Endothelial cell of umbilical vein (primary cell): ENCODE data around the gene MEA1. TPM values are rescaled to one million over a fixed set of nuclear protein-coding genes. Genes with fewer than 3 reads are reported as not detected.

Source experiments
- BruUV-seq: library from RNA; stranded (reverse); fragments of 400-500 nt; replicated peaks from 2 replicates; lab custom pipeline; 2021; lab: Mats Ljungman, UMichigan
- CTCF ChIA-PET: fragments of 300-600, 350-600 bp; sonication (Branson Sonifier 250); formaldehyde crosslinking; loops from one replicate; lab custom pipeline; 2021; ENCODE audit warnings: antibody characterized with exemption, inconsistent platforms; lab: Charles Lee
- POLR2A ChIA-PET: fragments of 300-600, 350-600 bp; sonication (Branson Sonifier 250); formaldehyde crosslinking; loops from one replicate; lab custom pipeline; 2021; ENCODE audit warnings: antibody characterized with exemption, inconsistent platforms; lab: Charles Lee
- DNase-seq: peaks from one replicate; pipeline ENCODE4 v3.0.0-alpha.2; 2011; ENCODE audit warnings: low read depth, low spot score
- FAIRE-seq: peaks from 2 replicates; lab custom pipeline; 2011; peaks lifted over from hg19 to GRCh38; lab: Jason Lieb, UNC
- H2AFZ ChIP-seq: 2 replicates; pipeline ENCODE4 v1.6.0; 2012; ENCODE audit warnings: low read depth, low read length, control low read depth, inconsistent platforms
- H3K27ac ChIP-seq: 2 replicates; pipeline ENCODE4 v1.5.1; 2011; ENCODE audit warnings: low read depth, mild to moderate bottlenecking, control low read depth, low read length, moderate library complexity; ENCODE audit not compliant: insufficient read depth
- H3K27me3 ChIP-seq, 2 experiments: 2 replicates each; pipeline versions ENCODE4 v1.6.0 to v1.6.1; 2011; ENCODE audit warnings: low read length in 2 of 2, mixed read lengths in 1 of 2; ENCODE audit not compliant: control insufficient read depth in 2 of 2, insufficient read depth in 2 of 2
- H3K36me3 ChIP-seq, 2 experiments: 2 replicates in 1 of 2; 3 replicates in 1 of 2; pipeline ENCODE4 v1.5.1; 2011; ENCODE audit warnings: low read length in 2 of 2, mild to moderate bottlenecking in 1 of 2, moderate library complexity in 1 of 2; ENCODE audit not compliant: control insufficient read depth in 2 of 2, insufficient read depth in 2 of 2; ENCODE audit errors: extremely low read depth in 1 of 2
- H3K4me1 ChIP-seq: 3 replicates; pipeline ENCODE4 v1.5.1; 2011; ENCODE audit warnings: mild to moderate bottlenecking, low read length; ENCODE audit not compliant: control insufficient read depth, insufficient read depth; ENCODE audit errors: extremely low read depth
- H3K4me2 ChIP-seq: 2 replicates; pipeline ENCODE4 v1.6.1; 2011; ENCODE audit warnings: low read length, control low read depth, mixed read lengths; ENCODE audit not compliant: insufficient read depth
- H3K4me3 ChIP-seq, 3 experiments: fragments of 200-600 bp in 1 of 3; sonication (generic), shearing (Covaris generic) in 1 of 3; replicated peaks in 1 of 3; 2 replicates each; pipeline ENCODE4 v1.5.1; 2011 to 2016; ENCODE audit warnings: control low read depth in 3 of 3, low read length in 3 of 3, mild to moderate bottlenecking in 2 of 3, inconsistent platforms in 1 of 3, low read depth in 1 of 3, moderate library complexity in 1 of 3; ENCODE audit not compliant: insufficient read depth in 1 of 3
- H3K79me2 ChIP-seq: 2 replicates; pipeline ENCODE4 v1.6.0; 2012; ENCODE audit warnings: low read length, inconsistent platforms; ENCODE audit not compliant: control insufficient read depth, insufficient read depth
- H3K9ac ChIP-seq: replicated peaks from 2 replicates; pipeline ENCODE3; 2011; ENCODE audit warnings: low read length, control low read depth; ENCODE audit not compliant: insufficient read depth; ENCODE audit errors: extremely low read depth
- H3K9me1 ChIP-seq: replicated peaks from 3 replicates; pipeline ENCODE4 v1.6.0; 2011; ENCODE audit warnings: mild to moderate bottlenecking, low read length; ENCODE audit not compliant: control insufficient read depth, insufficient read depth; ENCODE audit errors: extremely low read depth
- H3K9me3 ChIP-seq: replicated peaks from 2 replicates; pipeline ENCODE4 v1.5.1; 2012; ENCODE audit warnings: low read length, inconsistent platforms; ENCODE audit not compliant: control insufficient read depth, insufficient read depth
- H4K20me1 ChIP-seq: replicated peaks from 2 replicates; pipeline ENCODE3; 2011; ENCODE audit warnings: mild to moderate bottlenecking, low read length; ENCODE audit not compliant: control insufficient read depth, insufficient read depth; ENCODE audit errors: extremely low read depth
- CTCF ChIP-seq, 2 donors: IDR thresholded peaks; 1 replicate in 1 of 2; 2 replicates in 1 of 2; pipeline ENCODE4 v1.5.1; 2011; ENCODE audit warnings: low read length in 2 of 2, mild to moderate bottlenecking in 2 of 2, moderate library complexity in 2 of 2, control low read depth in 1 of 2, inconsistent platforms in 1 of 2, low read depth in 1 of 2; ENCODE audit not compliant: insufficient read depth in 1 of 2; ENCODE audit errors: extremely low read depth in 1 of 2
- EZH2 ChIP-seq: IDR thresholded peaks from 2 replicates; pipeline ENCODE4 v1.6.1; 2012; ENCODE audit warnings: borderline replicate concordance, low read depth, mild to moderate bottlenecking, moderate library complexity, low read length, inconsistent platforms; ENCODE audit not compliant: severe bottlenecking
- FOS ChIP-seq: IDR thresholded peaks from 2 replicates; pipeline ENCODE4 v1.6.1; 2011; ENCODE audit warnings: mild to moderate bottlenecking, low read length, moderate library complexity, borderline replicate concordance; ENCODE audit not compliant: insufficient read depth
- JUN ChIP-seq: IDR thresholded peaks from 2 replicates; pipeline ENCODE4 v1.6.1; 2011; ENCODE audit warnings: borderline replicate concordance, low read depth; ENCODE audit not compliant: insufficient read length, insufficient read depth
- MAX ChIP-seq: IDR thresholded peaks from 2 replicates; pipeline ENCODE4 v1.6.1; 2011; ENCODE audit not compliant: insufficient read depth, insufficient read length
- MYC ChIP-seq: IDR thresholded peaks from one replicate; pipeline ENCODE4 v1.6.1; 2011; ENCODE audit warnings: mild to moderate bottlenecking, low read depth, low read length
- POLR2A ChIP-seq: IDR thresholded peaks from 2 replicates; pipeline ENCODE4 v1.6.1; 2012; ENCODE audit warnings: low read depth, mild to moderate bottlenecking, control low read depth, low read length
- POLR2AphosphoS5 ChIP-seq: IDR thresholded peaks from 2 replicates; pipeline ENCODE4 v1.6.1; 2012; ENCODE audit warnings: low read depth, mild to moderate bottlenecking, control low read depth, low read length, moderate library complexity; ENCODE audit not compliant: insufficient read depth
- dilution Hi-C: fragments of 300-500 bp; cut with MboI; formaldehyde crosslinking; loops from one replicate; pipeline ENCODE4 v1.15.0; 2019; ENCODE audit warnings: low sequenced_read_pairs; ENCODE audit not compliant: extremely low pct_ligation_motif_present
- intact Hi-C: fragments of 100-400 bp; cut with micrococcal nuclease; formaldehyde crosslinking; loops from one replicate; pipeline ENCODE4 v1.10.0; 2022
- polyA plus RNA-seq, 4 experiments: library from polyadenylated mRNA; depleted of rRNA in 3 of 4; stranded (reverse) in 3 of 4; unstranded in 1 of 4; fragments of >200 nt; gene quantifications; 2 replicates each; pipeline versions ENCODE4 v1.2.1 to v1.2.3, GENCODE V29; 2011 to 2012; ENCODE audit warnings: missing spikeins in 1 of 4
- total RNA-seq: library from RNA; stranded (reverse); gene quantifications from 2 replicates; pipeline ENCODE4 v1.2.3, GENCODE V29; 2021

Gene MEA1
- total and polyA plus RNA-seq, 2 donors (not counting 3 experiments of a cell fraction or from before 2014, with no cell fraction given), result 62.5 to 69.5 TPM

GRCh38 chr6:43026365-43026764 is 12.6 kb upstream of the MEA1 start:
- no TSS peak for BruUV-seq
- FAIRE-seq, result no peak
- TF ChIP-seq FOS (no peak), JUN (no peak), MAX (no peak), EZH2 (no peak)
- no peaks in the 10 kb centered on the region for H4K20me1 ChIP-seq
- H3K4me2 ChIP-seq, result no peak overlapping the region
- no peak for DNase-seq
- H3K27ac ChIP-seq, result no peak overlapping the region
- intact Hi-C loops, result no loop called here
- no peak overlapping the region for H3K9ac ChIP-seq
- no peaks in the 10 kb centered on the region for H3K9me1 ChIP-seq
- peaks cover 32% of the 10 kb centered on the region for H3K79me2 ChIP-seq
- POLR2A ChIA-PET, result no interaction called here
- no peak overlapping the region for H2AFZ ChIP-seq
- dilution Hi-C loops, result no loop called here
- H3K36me3 ChIP-seq, result peaks cover 16 to 31% of the 10 kb centered on the region in 2 experiments
- no peaks in the 10 kb centered on the region for H3K4me1 ChIP-seq
- H3K4me3 ChIP-seq, result no peak overlapping the region
- CTCF ChIA-PET, result no interaction called here
- no peaks in the 10 kb centered on the region for H3K9me3 ChIP-seq
- H3K27me3 ChIP-seq, result no peaks in the 10 kb centered on the region

GRCh38 chr6:43024436-43024835 is 10.7 kb upstream of the MEA1 start:
- CTCF ChIA-PET, result no interaction called here
- Histone ChIP-seq H3K27me3 (no peaks in the 10 kb centered on the region), H3K4me2 (no peak overlapping the region), H2AFZ (no peak overlapping the region), H3K9me3 (no peaks in the 10 kb centered on the region), H3K79me2 (peaks cover 32% of the 10 kb centered on the region), H3K9me1 (no peaks in the 10 kb centered on the region), H3K9ac (no peak overlapping the region), H4K20me1 (no peaks in the 10 kb centered on the region), H3K4me3 (no peak overlapping the region), H3K36me3 (peaks cover 16 to 29% of the 10 kb centered on the region in 2 experiments), H3K27ac (no peak overlapping the region), H3K4me1 (no peaks in the 10 kb centered on the region)
- FAIRE-seq, result no peak
- TF ChIP-seq MYC, result no peak
- no peak for TF ChIP-seq EZH2
- TF ChIP-seq POLR2AphosphoS5, result no peak
- TF ChIP-seq MAX, result no peak
- no peak for TF ChIP-seq POLR2A
- no peak for TF ChIP-seq CTCF (IDR thresholded peaks at IDR 0.05; ENCODE audit: extremely low read depth in 1 of 2, insufficient read depth in 1 of 2, low read depth in 1 of 2, low read length in 2 of 2)
- dilution Hi-C loops, result no loop called here
- POLR2A ChIA-PET, result interaction anchor here (0.6 kb wide), 1 partner anchor 114 kb away, joined by 12 read pairs; no protein-coding TSS in a partner anchor
- no TSS peak for BruUV-seq
- intact Hi-C loops, result no loop called here
- DNase-seq, result no peak
